Stomach (tissue), 4 donors: ENCODE measurements around the gene RERE.

Experiments used
- CTCF ChIP-seq, 7 experiments: fragments of 450-650 bp in 4 of 7; fragments of 200-600 bp in 3 of 7; sonication (generic) in 3 of 7; IDR thresholded peaks; one replicate each; pipeline ENCODE4 v1.5.1; 2016 to 2019; ENCODE audit warnings: antibody characterized with exemption in 7 of 7, control low read depth in 2 of 7, mild to moderate bottlenecking in 1 of 7
- POLR2A ChIP-seq, 4 donors: fragments of 450-650 bp; IDR thresholded peaks; one replicate each; pipeline ENCODE4 v1.6.1; 2016; ENCODE audit warnings: antibody characterized with exemption in 4 of 4, control low read depth in 2 of 4, mild to moderate bottlenecking in 1 of 4, moderate library complexity in 1 of 4
- POLR2AphosphoS5 ChIP-seq, 3 donors: sonication (generic); formaldehyde crosslinking; IDR thresholded peaks; one replicate each; pipeline ENCODE4 v1.6.1; 2016; ENCODE audit warnings: antibody characterized with exemption in 3 of 3

DNA sequence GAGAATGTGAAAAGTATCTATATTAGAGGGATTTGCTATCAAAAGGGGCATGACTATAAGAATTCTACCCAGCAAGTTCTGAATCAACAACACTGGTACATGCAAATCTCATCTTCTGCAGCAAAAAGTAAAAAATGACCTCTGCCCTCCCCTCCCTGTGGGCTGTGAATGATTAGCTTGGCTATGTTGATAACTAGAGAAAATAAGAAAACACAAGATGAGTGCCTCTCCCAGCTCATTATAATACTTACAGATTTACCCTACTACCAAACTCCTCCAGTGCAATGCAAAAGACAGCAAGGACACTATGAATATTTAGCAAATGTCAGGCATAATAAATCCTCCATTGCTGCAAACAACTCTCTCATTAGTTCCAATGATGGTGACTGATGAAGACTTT is 397.1 kb downstream of the RERE start:
- TF ChIP-seq CTCF (IDR thresholded peaks at IDR 0.05) (no peak), POLR2AphosphoS5 (IDR thresholded peaks at IDR 0.05) (peak in 1 of 3 donors; percentile 4), POLR2A (IDR thresholded peaks at IDR 0.05) (no peak)
